Natural killer cell (primary cell): Measurements from ENCODE around the gene GPC5. TPM values are rescaled to one million over a fixed set of nuclear protein-coding genes. Genes with fewer than 3 reads are reported as not detected.
A peak's percentile ranks its signal among the peaks of the same experiment; 100 is the strongest.

Experiments used
- ATAC-seq, 3 donors: fragments of 150-1000 bp in 2 of 3; fragments of 200-7000 bp in 1 of 3; cut with Tn5 transposase; 1 replicate in 1 of 3; 2 replicates in 2 of 3; pipeline ENCODE4 v1.10.0; 2021; ENCODE audit warnings: mild to moderate bottlenecking in 2 of 3, moderate library complexity in 2 of 3
- DNase-seq, 2 donors: peaks; one replicate each; pipeline versions ENCODE4 v3.0.0 to v3.0.0-alpha.2; 2013 to 2021; ENCODE audit warnings: mixed read lengths in 1 of 2
- H3K27ac ChIP-seq: one replicate; pipeline ENCODE4 v1.5.1; 2013; ENCODE audit warnings: mild to moderate bottlenecking, low read length
- H3K27me3 ChIP-seq: one replicate; pipeline ENCODE4 v1.6.1; 2013; ENCODE audit warnings: low read length; ENCODE audit not compliant: control insufficient read depth, insufficient read depth
- H3K36me3 ChIP-seq: one replicate; pipeline ENCODE4 v1.6.1; 2013; ENCODE audit warnings: low read length; ENCODE audit not compliant: control insufficient read depth, insufficient read depth
- H3K4me1 ChIP-seq: one replicate; pipeline ENCODE4 v1.6.1; 2013; ENCODE audit warnings: low read length; ENCODE audit not compliant: control insufficient read depth, insufficient read depth
- H3K4me3 ChIP-seq: one replicate; pipeline ENCODE4 v1.5.1; 2013; ENCODE audit warnings: low read length
- H3K9me3 ChIP-seq: one replicate; pipeline ENCODE4 v1.6.1; 2013; ENCODE audit warnings: low read length; ENCODE audit not compliant: control insufficient read depth, insufficient read depth
- H3K27ac Mint-ChIP-seq, 2 donors: one replicate each; pipeline ENCODE4 v1.8.0; 2022; ENCODE audit warnings: mild to moderate bottlenecking in 2 of 2, mixed read lengths in 2 of 2, moderate library complexity in 1 of 2
- H3K27me3 Mint-ChIP-seq, 2 donors: one replicate each; pipeline ENCODE4 v1.8.0; 2022; ENCODE audit warnings: low read depth in 2 of 2, mixed read lengths in 2 of 2
- H3K36me3 Mint-ChIP-seq: one replicate; pipeline ENCODE4 v1.8.0; 2022; ENCODE audit warnings: mixed read lengths
- H3K4me1 Mint-ChIP-seq, 2 donors: one replicate each; pipeline ENCODE4 v1.8.0; 2022; ENCODE audit warnings: mixed read lengths in 2 of 2
- H3K4me3 Mint-ChIP-seq: one replicate; pipeline ENCODE4 v1.8.0; 2022; ENCODE audit warnings: mild to moderate bottlenecking, moderate library complexity, mixed read lengths
- H3K9me3 Mint-ChIP-seq, 2 donors: one replicate each; pipeline ENCODE4 v1.8.0; 2022; ENCODE audit warnings: mixed read lengths in 2 of 2
- CTCF ChIP-seq: fragments of 200-600 bp; IDR thresholded peaks from one replicate; pipeline ENCODE4 v1.8.0; 2022; ENCODE audit warnings: antibody characterized with exemption
- WGBS: methylation state at CpG from one replicate; pipeline ENCODE4 v1.1.7; 2013; ENCODE audit warnings: missing lambda C conversion rate; ENCODE audit not compliant: insufficient coverage; 5-methylcytosine and 5-hydroxymethylcytosine counted together
- intact Hi-C: fragments of 100-400 bp; cut with micrococcal nuclease; formaldehyde crosslinking; loops from one replicate; pipeline ENCODE4 v1.14.2; 2022
- total RNA-seq, 4 donors: library from RNA; stranded (reverse); fragments of 120-200 nt in 1 of 4; gene quantifications; one replicate each; pipeline versions ENCODE4 v1.2.3 to v1.2.4, GENCODE V29; 2013 to 2022

GPC5 gene
- total RNA-seq, 3 donors from 2014 or later (not counting 1 experiment from before 2014, with no cell fraction given) = not detected

DNA sequence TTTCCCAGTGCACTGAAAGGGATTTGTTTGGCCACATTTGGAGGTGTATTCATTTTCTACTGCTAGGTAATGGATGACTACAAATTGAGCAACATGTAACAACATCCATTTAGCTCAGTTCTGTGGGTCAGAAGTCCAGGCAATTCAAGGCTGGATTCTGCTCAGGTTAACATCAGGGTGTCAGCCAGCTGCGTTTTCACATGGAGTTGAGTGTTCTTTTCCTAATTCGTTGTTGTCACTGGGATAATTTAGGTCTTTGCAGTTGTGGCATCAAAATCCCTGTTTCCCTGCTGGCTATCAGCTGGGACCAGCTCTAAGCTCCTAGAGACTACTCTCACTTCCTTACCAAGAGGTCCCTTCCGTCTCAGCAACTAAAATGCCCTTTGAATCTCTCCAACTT, 25.5 kb upstream of the GPC5 start:
- Mint-ChIP-seq H3K9me3 (no peaks in the 10 kb centered on the region), H3K27ac (no peak overlapping the region), H3K36me3 (no peaks in the 10 kb centered on the region), H3K27me3 (peaks cover 8 to 31% of the 10 kb centered on the region in 2 donors), H3K4me3 (no peak overlapping the region), H3K4me1 (peaks cover 11 to 12% of the 10 kb centered on the region in 2 donors)
- Histone ChIP-seq H3K27me3 (no peaks in the 10 kb centered on the region), H3K9me3 (no peaks in the 10 kb centered on the region), H3K4me3 (no peak overlapping the region), H3K27ac (no peak overlapping the region), H3K36me3 (no peaks in the 10 kb centered on the region), H3K4me1 (no peaks in the 10 kb centered on the region)
- DNase-seq = no peak
- intact Hi-C loops = no loop called here
- no peak for ATAC-seq
- TF ChIP-seq CTCF = no peak
- WGBS = 72% methylated on average over 3 of the region's 3 CpGs

GRCh38 chr13:91375116-91375729, 23.2 kb upstream of the GPC5 start:
- peak; percentile 32 for TF ChIP-seq CTCF
- Histone ChIP-seq H3K9me3 (no peaks in the 10 kb centered on the region), H3K27ac (no peak overlapping the region), H3K4me1 (no peaks in the 10 kb centered on the region), H3K4me3 (no peak overlapping the region), H3K36me3 (no peaks in the 10 kb centered on the region), H3K27me3 (no peaks in the 10 kb centered on the region)
- DNase-seq (peak in 1 of 2 donors; percentile 52), ATAC-seq (peak in 1 of 3 donors; percentile 55)
- WGBS = 98% methylated on average over 3 of the region's 4 CpGs
- H3K27ac Mint-ChIP-seq = no peak overlapping the region
- H3K27me3 Mint-ChIP-seq = peaks cover 8 to 30% of the 10 kb centered on the region in 2 donors
- H3K36me3 Mint-ChIP-seq = no peaks in the 10 kb centered on the region
- no peaks in the 10 kb centered on the region for H3K9me3 Mint-ChIP-seq
- H3K4me1 Mint-ChIP-seq = peaks cover 11 to 12% of the 10 kb centered on the region in 2 donors
- no peak overlapping the region for H3K4me3 Mint-ChIP-seq
- intact Hi-C loops = no loop called here

DNA sequence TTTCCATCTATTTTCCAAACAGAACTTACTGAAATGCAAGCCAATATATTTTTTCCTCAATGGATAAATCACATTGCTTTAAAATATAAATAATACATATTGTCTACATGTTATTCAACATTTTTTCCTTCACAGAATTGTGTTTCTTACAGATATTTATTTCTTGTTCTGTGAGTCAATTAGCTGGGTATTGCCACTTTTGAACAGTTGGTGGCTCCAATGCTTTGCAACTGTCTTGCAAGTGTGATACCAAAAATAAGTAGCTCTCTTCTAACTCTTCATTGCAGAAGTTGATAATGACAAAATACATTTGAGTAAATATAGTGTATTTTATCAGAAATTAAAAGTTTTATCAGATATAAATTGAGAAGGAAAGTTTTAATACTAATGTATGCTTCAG, 17.1 kb upstream of the GPC5 start:
- Mint-ChIP-seq H3K27ac (no peak overlapping the region), H3K36me3 (no peaks in the 10 kb centered on the region), H3K27me3 (peaks cover 9 to 16% of the 10 kb centered on the region in 2 donors), H3K4me1 (no peaks in the 10 kb centered on the region), H3K4me3 (no peak overlapping the region), H3K9me3 (no peaks in the 10 kb centered on the region)
- H3K27me3 ChIP-seq = no peaks in the 10 kb centered on the region
- H3K4me3 ChIP-seq = no peak overlapping the region
- intact Hi-C loops = no loop called here
- no peaks in the 10 kb centered on the region for H3K36me3 ChIP-seq
- no peak for ATAC-seq
- no peak overlapping the region for H3K27ac ChIP-seq
- no peaks in the 10 kb centered on the region for H3K4me1 ChIP-seq
- TF ChIP-seq CTCF = no peak
- no peaks in the 10 kb centered on the region for H3K9me3 ChIP-seq
- DNase-seq = peak in 1 of 2 donors; percentile 21

- H3K27ac Mint-ChIP-seq = no peak overlapping the region
- intact Hi-C loops = no loop called here
- TF ChIP-seq CTCF = no peak
- DNase-seq (no peak), ATAC-seq (no peak)
- no peaks in the 10 kb centered on the region for H3K36me3 Mint-ChIP-seq
- Histone ChIP-seq H3K27ac (no peak overlapping the region), H3K27me3 (peaks cover 2% of the 10 kb centered on the region), H3K9me3 (no peaks in the 10 kb centered on the region), H3K36me3 (no peaks in the 10 kb centered on the region), H3K4me1 (no peaks in the 10 kb centered on the region), H3K4me3 (no peak overlapping the region)
- no peaks in the 10 kb centered on the region for H3K4me1 Mint-ChIP-seq
- H3K9me3 Mint-ChIP-seq = no peaks in the 10 kb centered on the region
- H3K27me3 Mint-ChIP-seq = peaks cover 9 to 30% of the 10 kb centered on the region in 2 donors
- 58% methylated on average over 4 of the region's 4 CpGs for WGBS
- no peak overlapping the region for H3K4me3 Mint-ChIP-seq
Measured at GRCh38 chr13:91383836-91384235, 14.6 kb upstream of the GPC5 start.
